ENCODE data around the gene HPSE2. TPM values are rescaled to one million over a fixed set of nuclear protein-coding genes. Genes with fewer than 3 reads are reported as not detected.

Gene HPSE2
- polyA plus RNA-seq, 2 of the 4 experiments (the other 2 are of a cell fraction), result not detected

DNA sequence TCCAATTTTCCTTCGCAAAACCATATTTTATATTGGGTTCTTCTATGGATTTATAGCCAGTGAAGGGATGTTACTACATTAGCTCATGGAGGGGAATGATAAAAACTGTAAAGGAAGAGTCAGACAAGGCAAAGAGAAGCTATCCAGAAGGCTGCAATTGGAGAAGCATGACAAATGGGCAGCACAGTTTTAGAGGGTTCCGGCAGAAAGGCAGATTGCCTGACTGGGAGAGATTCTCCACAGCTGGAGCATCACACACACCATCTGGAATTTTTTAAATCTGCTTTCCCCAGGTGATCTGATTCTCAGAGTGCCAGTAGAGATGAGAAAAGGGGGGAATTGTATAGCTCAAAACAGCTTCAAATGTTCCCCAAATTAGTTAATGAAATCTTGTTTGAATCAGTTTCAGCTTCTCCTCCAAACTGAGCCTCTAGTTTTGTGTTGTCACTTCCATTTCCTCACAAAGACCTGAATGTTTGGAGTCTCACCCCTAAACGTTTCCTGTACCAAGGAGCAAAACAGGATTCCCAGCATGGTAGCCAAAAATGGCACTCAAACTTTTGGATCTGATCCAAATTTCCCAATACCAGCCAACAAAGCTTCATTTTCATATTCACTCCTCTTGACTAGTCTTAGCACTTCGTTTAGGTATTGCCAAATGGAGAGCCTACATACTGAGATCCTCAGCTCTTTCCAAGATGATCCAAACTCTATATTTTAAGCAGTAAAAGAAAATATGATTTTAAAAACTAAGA lies 177.5 kb downstream of the HPSE2 start:
- ATAC-seq (no peak), DNase-seq (ENCODE audit: low read depth in 1 of 2, low spot score in 1 of 2) (no peak), FAIRE-seq (no peak)
- Histone ChIP-seq H3K4me3 (no peak overlapping the region), H3K27ac (no peak overlapping the region), H3K4me2 (no peak overlapping the region), H3K9me3 (no peaks in the 10 kb centered on the region), H3K4me1 (no peaks in the 10 kb centered on the region)
- ChIA-PET CTCF (no interaction called here), POLR2A (no interaction called here)
- TF ChIP-seq NR3C1 (IDR thresholded peaks at IDR 0.05) (no peak), HEYL (CRISPR knock-in tag; IDR thresholded peaks at IDR 0.05) (no peak), ZNF302 (CRISPR knock-in tag; IDR thresholded peaks at IDR 0.05) (no peak), ZC3H11A (IDR thresholded peaks at IDR 0.05) (no peak), KDM1A (IDR thresholded peaks at IDR 0.05; ENCODE audit: low read depth) (no peak), TP53 (CRISPR knock-in tag; IDR thresholded peaks at IDR 0.05) (no peak), POLR2A (IDR thresholded peaks at IDR 0.05; ENCODE audit: low read length) (no peak), MAFK (IDR thresholded peaks at IDR 0.05; ENCODE audit: partially characterized antibody) (no peak)
- 23% methylated on average over 4 of the region's 4 CpGs for WGBS (ENCODE audit: missing lambda C conversion rate)

DNA sequence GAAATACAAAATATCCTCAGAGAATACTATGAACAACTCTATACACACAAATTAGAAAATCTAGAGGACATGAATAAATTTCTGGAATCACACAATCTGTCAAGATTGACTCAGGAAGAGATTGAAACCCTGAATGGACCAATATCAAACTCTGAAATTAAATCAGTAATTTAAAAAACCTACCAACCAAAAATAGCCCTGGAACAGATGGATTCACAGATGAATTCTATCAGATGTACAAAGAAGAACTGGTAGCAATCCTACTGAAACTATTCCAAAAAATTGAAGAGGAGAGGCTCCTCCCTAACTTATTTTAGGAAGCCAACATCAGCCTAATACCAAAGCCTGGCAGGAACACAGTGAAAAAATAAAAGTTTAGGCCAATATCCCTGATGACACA lies 190.0 kb downstream of the HPSE2 start:
- H3K9me3 ChIP-seq, result peaks cover 2% of the 10 kb centered on the region; the same call in 1 of the 3 replicates
- DNase-seq (ENCODE audit: low read depth in 1 of 2, low spot score in 1 of 2) (no peak), FAIRE-seq (no peak), ATAC-seq (no peak)
- H3K4me2 ChIP-seq, result no peak overlapping the region
- no peak for TF ChIP-seq FOXS1 (CRISPR knock-in tag; IDR thresholded peaks at IDR 0.05)
- no peak for TF ChIP-seq POLR2A (IDR thresholded peaks at IDR 0.05; ENCODE audit: low read length)
- no peak for TF ChIP-seq BHLHE40 (IDR thresholded peaks at IDR 0.05; ENCODE audit: low read depth, low read length)
- TF ChIP-seq HEYL (CRISPR knock-in tag; IDR thresholded peaks at IDR 0.05), result no peak
- TF ChIP-seq TFCP2L1 (CRISPR knock-in tag; IDR thresholded peaks at IDR 0.05), result no peak
- no peak for TF ChIP-seq HOXB5 (CRISPR knock-in tag; IDR thresholded peaks at IDR 0.05)
- TF ChIP-seq POLR2AphosphoS2 (conservative IDR thresholded peaks at IDR 0.05; ENCODE audit: low read length), result no peak
- TF ChIP-seq, protein P1, sequence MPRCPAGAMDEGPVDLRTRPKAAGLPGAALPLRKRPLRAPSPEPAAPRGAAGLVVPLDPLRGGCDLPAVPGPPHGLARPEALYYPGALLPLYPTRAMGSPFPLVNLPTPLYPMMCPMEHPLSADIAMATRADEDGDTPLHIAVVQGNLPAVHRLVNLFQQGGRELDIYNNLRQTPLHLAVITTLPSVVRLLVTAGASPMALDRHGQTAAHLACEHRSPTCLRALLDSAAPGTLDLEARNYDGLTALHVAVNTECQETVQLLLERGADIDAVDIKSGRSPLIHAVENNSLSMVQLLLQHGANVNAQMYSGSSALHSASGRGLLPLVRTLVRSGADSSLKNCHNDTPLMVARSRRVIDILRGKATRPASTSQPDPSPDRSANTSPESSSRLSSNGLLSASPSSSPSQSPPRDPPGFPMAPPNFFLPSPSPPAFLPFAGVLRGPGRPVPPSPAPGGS (IDR thresholded peaks at IDR 0.05), result no peak
- no peak for TF ChIP-seq RCOR1 (IDR thresholded peaks at IDR 0.05; ENCODE audit: low read depth, low read length)
- TF ChIP-seq FOSB (CRISPR knock-in tag; IDR thresholded peaks at IDR 0.05), result no peak
- no peak for TF ChIP-seq EP300 (IDR thresholded peaks at IDR 0.05)
- TF ChIP-seq MAZ (IDR thresholded peaks at IDR 0.05; ENCODE audit: borderline replicate concordance, low read depth, low read length), result no peak
- no peak for TF ChIP-seq RAD21 (conservative IDR thresholded peaks at IDR 0.05 in 1 of 2, IDR thresholded peaks at IDR 0.05 in 1 of 2)
- TF ChIP-seq, protein P2, sequence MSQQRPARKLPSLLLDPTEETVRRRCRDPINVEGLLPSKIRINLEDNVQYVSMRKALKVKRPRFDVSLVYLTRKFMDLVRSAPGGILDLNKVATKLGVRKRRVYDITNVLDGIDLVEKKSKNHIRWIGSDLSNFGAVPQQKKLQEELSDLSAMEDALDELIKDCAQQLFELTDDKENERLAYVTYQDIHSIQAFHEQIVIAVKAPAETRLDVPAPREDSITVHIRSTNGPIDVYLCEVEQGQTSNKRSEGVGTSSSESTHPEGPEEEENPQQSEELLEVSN (IDR thresholded peaks at IDR 0.05; ENCODE audit: borderline replicate concordance, low read depth), result no peak
- TF ChIP-seq HOXA7 (CRISPR knock-in tag; IDR thresholded peaks at IDR 0.05), result no peak
- TF ChIP-seq, protein P3, sequence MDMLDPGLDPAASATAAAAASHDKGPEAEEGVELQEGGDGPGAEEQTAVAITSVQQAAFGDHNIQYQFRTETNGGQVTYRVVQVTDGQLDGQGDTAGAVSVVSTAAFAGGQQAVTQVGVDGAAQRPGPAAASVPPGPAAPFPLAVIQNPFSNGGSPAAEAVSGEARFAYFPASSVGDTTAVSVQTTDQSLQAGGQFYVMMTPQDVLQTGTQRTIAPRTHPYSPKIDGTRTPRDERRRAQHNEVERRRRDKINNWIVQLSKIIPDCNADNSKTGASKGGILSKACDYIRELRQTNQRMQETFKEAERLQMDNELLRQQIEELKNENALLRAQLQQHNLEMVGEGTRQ (IDR thresholded peaks at IDR 0.05), result no peak
- no peak for TF ChIP-seq ZNF302 (CRISPR knock-in tag; IDR thresholded peaks at IDR 0.05)
- no peak for TF ChIP-seq SMC3 (IDR thresholded peaks at IDR 0.05)
- no peak for TF ChIP-seq CHD2 (IDR thresholded peaks at IDR 0.05; ENCODE audit: low read length, partially characterized antibody)
- no peak for TF ChIP-seq CHD4 (IDR thresholded peaks at IDR 0.05; ENCODE audit: borderline replicate concordance)
- no peaks in the 10 kb centered on the region for H3K4me1 ChIP-seq
- H3K27ac ChIP-seq, result no peak overlapping the region
- CTCF ChIA-PET, result no interaction called here
- POLR2A ChIA-PET, result no interaction called here
- H3K4me3 ChIP-seq, result no peak overlapping the region

All from A549 (cell line).